Measurements from ENCODE around the gene TMUB1.

- peak in 1 of 3 experiments; percentile 32 for TF ChIP-seq CTCF (IDR thresholded peaks at IDR 0.05)
- no peak for TF ChIP-seq POLR2A (IDR thresholded peaks at IDR 0.05)
These were observed 4.1 kb upstream of the TMUB1 start for GRCh38 chr7:151087245-151088018.
